ENCODE results near the gene TBCA.

- TF ChIP-seq SMC3 (IDR thresholded peaks at IDR 0.05; ENCODE audit: low read depth, low read length) = no peak
- no peak for TF ChIP-seq CTCF (IDR thresholded peaks at IDR 0.05)
- TF ChIP-seq TAF1 (IDR thresholded peaks at IDR 0.05; ENCODE audit: borderline replicate concordance, low read depth, low read length) = no peak
- no peak for TF ChIP-seq FOXM1 (IDR thresholded peaks at IDR 0.05; ENCODE audit: low read depth)
- no peak for TF ChIP-seq EP300 (IDR thresholded peaks at IDR 0.05; ENCODE audit: borderline replicate concordance in 1 of 2, low read depth in 1 of 2, low read length in 1 of 2)
- no peak for TF ChIP-seq YY1 (IDR thresholded peaks at IDR 0.05; ENCODE audit: low read depth)
- no peak for TF ChIP-seq MAX (IDR thresholded peaks at IDR 0.05; ENCODE audit: low read depth)
- TF ChIP-seq RCOR1 (IDR thresholded peaks at IDR 0.05; ENCODE audit: low read length) = no peak
- TF ChIP-seq USF2 (IDR thresholded peaks at IDR 0.05; ENCODE audit: borderline replicate concordance, low read depth, low read length) = no peak
- TF ChIP-seq RFX5 (IDR thresholded peaks at IDR 0.05; ENCODE audit: low read length) = no peak
These were observed 78.4 kb downstream of the TBCA start for GRCh38 chr5:77697692-77698091.
